Measurements from ENCODE around the gene CDH20.
A peak's percentile ranks its signal among the peaks of the same experiment; 100 is the strongest.

Gene CDH20

GRCh38 chr18:61333271-61333745, at the start of gene CDH20:
Gene CDH20, plus strand, starts transcription at chr18:61333430.
- DNase-seq: no peak

- no peak for DNase-seq
Observed at GRCh38 chr18:61284039-61284438, 49.2 kb upstream of the CDH20 start.

GRCh38 chr18:61285777-61286176, 47.5 kb upstream of the CDH20 start:
- no peak for DNase-seq

GRCh38 chr18:61286867-61287266, 46.4 kb upstream of the CDH20 start:
- no peak for DNase-seq

GRCh38 chr18:61290616-61291015, 42.6 kb upstream of the CDH20 start:
- DNase-seq: no peak

GRCh38 chr18:61292280-61293035, 40.8 kb upstream of the CDH20 start:
- no peak for DNase-seq

GRCh38 chr18:61295153-61295552, 38.1 kb upstream of the CDH20 start:
- DNase-seq: no peak

GRCh38 chr18:61308004-61308403, 25.2 kb upstream of the CDH20 start:
- DNase-seq: no peak

- no peak for DNase-seq
Observed at GRCh38 chr18:61308795-61309393, 24.3 kb upstream of the CDH20 start.

- peak; percentile 6 for DNase-seq
Observed at GRCh38 chr18:61322265-61322873, 10.9 kb upstream of the CDH20 start.

- DNase-seq: no peak
Observed at GRCh38 chr18:61323951-61324350, 9.3 kb upstream of the CDH20 start.

GRCh38 chr18:61326407-61326806, 6.8 kb upstream of the CDH20 start:
- DNase-seq: no peak

- DNase-seq: no peak
Observed at GRCh38 chr18:61329398-61329797, 3.8 kb upstream of the CDH20 start.

- DNase-seq: no peak
Observed at GRCh38 chr18:61331051-61331450, 2.2 kb upstream of the CDH20 start.

- DNase-seq: no peak
Observed at GRCh38 chr18:61333746-61334490, 688 bp downstream of the CDH20 start.

- no peak for DNase-seq
Observed at GRCh38 chr18:61334491-61334850, 1.2 kb downstream of the CDH20 start.

GRCh38 chr18:61334951-61335683, 1.9 kb downstream of the CDH20 start:
- no peak for DNase-seq

- DNase-seq: no peak
Observed at GRCh38 chr18:61335684-61336555, 2.7 kb downstream of the CDH20 start.

- no peak for DNase-seq
Observed at GRCh38 chr18:61336766-61337165, 3.5 kb downstream of the CDH20 start.

GRCh38 chr18:61337527-61337926, 4.3 kb downstream of the CDH20 start:
- DNase-seq: no peak

GRCh38 chr18:61340148-61340547, 6.9 kb downstream of the CDH20 start:
- no peak for DNase-seq

GRCh38 chr18:61348230-61348629, 15.0 kb downstream of the CDH20 start:
- DNase-seq: no peak
